ENCODE results near the gene CNNM3. TPM values are rescaled to one million over a fixed set of nuclear protein-coding genes. Genes with fewer than 3 reads are reported as not detected.
"Not testable (repeated sequence)": the region's sequence is repeated elsewhere in the genome, so short reads cannot be mapped to it uniquely, and the experiment has no call there.

Gene CNNM3
- polyA plus RNA-seq, 1 donor, result 35.2 TPM

GRCh38 chr2:96839293-96839874, 23.3 kb downstream of the CNNM3 start:
- no peak for DNase-seq

- DNase-seq, result no peak
These were observed 24.1 kb downstream of the CNNM3 start for GRCh38 chr2:96839875-96840850.

- DNase-seq, result no peak
These were observed 25.8 kb downstream of the CNNM3 start for GRCh38 chr2:96841701-96842495.

GRCh38 chr2:96842600-96842999, 26.5 kb downstream of the CNNM3 start:
- DNase-seq, result no peak

GRCh38 chr2:96843538-96844268, 27.6 kb downstream of the CNNM3 start, which contains the start of gene ANKRD23:
TSS of gene ANKRD23 (minus strand) at chr2:96844021. CDS start at chr2:96843992, 29 bp downstream.
- DNase-seq, result no peak

- no peak for DNase-seq
These were observed 28.3 kb downstream of the CNNM3 start for GRCh38 chr2:96844405-96844808.

GRCh38 chr2:96846825-96847224, 30.8 kb downstream of the CNNM3 start:
- DNase-seq, result no peak

GRCh38 chr2:96847586-96847985, 31.5 kb downstream of the CNNM3 start:
- DNase-seq, result no peak

- DNase-seq, result no peak
These were observed 32.2 kb downstream of the CNNM3 start for GRCh38 chr2:96848264-96848663.

- no peak for DNase-seq
These were observed 36.6 kb downstream of the CNNM3 start for GRCh38 chr2:96852667-96853066.

- DNase-seq, result no peak
These were observed 37.3 kb downstream of the CNNM3 start for GRCh38 chr2:96853321-96853720.

- DNase-seq, result no peak
These were observed 41.0 kb downstream of the CNNM3 start for GRCh38 chr2:96856776-96857666.

GRCh38 chr2:96857667-96858372, 41.8 kb downstream of the CNNM3 start, which contains the start of gene ANKRD39:
TSS of gene ANKRD39 (minus strand) at chr2:96858016. CDS start at chr2:96857987, 29 bp downstream.
- peak; percentile 98 for DNase-seq

- DNase-seq, result no peak
These were observed 43.1 kb downstream of the CNNM3 start for GRCh38 chr2:96859099-96859649.

GRCh38 chr2:96859681-96860064, 43.6 kb downstream of the CNNM3 start:
- DNase-seq, result no peak

GRCh38 chr2:96860065-96861029, 44.3 kb downstream of the CNNM3 start:
- no peak for DNase-seq

- DNase-seq, result no peak
These were observed 45.0 kb downstream of the CNNM3 start for GRCh38 chr2:96861074-96861473.

- DNase-seq, result not testable (repeated sequence)
These were observed 47.0 kb downstream of the CNNM3 start for GRCh38 chr2:96863056-96863455.

Data from left kidney (tissue), 2 donors.